Measurements from ENCODE around the gene CEP83.
A peak's percentile ranks its signal among the peaks of the same experiment; 100 is the strongest.
"Not testable (repeated sequence)": the region's sequence is repeated elsewhere in the genome, so short reads cannot be mapped to it uniquely, and the experiment has no call there.

Gene CEP83

DNA sequence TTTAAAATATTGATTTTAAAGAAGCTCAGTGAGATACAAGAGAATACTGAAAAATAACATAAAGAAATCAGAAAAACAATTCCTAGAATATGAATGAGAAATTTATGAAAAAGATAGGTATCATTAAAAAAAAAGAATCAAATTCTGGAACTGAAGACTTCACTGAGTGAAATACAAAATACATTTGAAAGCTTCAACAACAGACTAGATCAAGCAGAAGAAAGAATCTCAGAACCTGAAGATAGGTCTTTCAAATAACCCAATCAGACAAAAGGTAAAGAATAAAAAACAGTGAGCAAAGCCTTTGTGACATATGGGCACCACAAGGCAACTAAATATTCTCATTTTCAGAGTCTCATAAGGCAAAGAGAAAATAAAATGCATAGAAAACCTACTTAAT, 29.4 kb downstream of the CEP83 start:
- no peak for DNase-seq (ENCODE audit: low spot score)

DNA sequence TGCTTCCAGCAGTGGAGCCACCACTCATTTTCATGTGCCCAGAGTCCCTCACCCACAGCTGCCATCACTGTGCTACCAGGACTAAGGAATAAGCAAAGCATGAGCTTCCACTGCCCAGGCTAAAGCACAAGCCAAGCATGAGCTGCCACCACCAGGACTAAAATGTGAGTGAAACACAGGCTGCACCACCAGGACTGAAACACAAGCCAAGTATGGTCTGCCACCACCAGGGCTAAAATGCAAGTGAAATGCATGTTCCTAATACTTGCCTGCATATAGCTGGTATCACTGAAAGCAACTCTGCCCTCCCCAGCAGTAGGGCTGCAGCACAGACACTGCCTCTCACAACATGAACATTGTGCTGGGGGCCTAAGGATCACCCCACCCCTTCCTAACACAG, 30.0 kb downstream of the CEP83 start:
- DNase-seq (ENCODE audit: low spot score): no peak

- no peak for DNase-seq (ENCODE audit: low spot score)
Measured at GRCh38 chr12:94429191-94429590, 30.5 kb downstream of the CEP83 start.

DNA sequence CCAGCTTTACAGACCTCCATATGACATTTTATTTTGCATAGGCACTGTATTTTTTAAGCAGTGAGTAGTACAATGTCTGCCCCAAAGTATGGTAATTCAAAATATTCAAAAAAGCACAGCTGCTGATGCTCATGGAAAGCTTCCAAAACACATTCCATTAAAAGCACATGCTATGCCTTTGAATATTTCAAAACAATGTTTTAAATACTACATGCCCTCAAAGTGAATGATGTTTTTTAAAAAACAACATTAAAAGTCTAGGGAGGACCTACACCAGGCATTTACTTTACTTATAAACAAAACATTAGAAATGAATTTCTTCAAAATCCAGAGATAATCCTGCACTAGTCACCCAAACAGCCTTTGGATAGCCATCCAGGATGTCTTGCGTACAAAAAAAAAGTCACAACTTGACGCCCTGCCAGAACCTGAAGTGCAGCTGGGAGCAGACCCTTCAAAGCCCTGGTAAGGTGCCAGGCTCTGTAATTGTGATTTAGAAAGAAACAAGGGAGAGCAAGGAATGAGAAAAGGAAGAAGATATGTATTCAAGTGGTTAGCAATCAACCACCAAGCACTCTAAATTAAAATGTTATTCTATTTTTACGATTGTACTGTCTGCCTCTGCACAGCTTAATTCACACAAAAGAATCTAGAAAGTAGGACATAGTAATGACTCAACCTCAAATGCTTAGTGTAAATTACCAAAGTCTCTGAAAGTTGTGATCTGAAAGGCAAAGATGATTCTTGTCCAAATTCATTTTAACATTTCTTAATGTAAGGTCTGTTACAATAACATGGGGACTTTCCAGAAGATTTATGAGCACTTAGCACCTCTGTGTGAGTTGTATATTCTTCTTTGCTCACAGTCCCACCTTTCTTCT, 31.9 kb downstream of the CEP83 start:
- DNase-seq (ENCODE audit: low spot score): no peak

DNA sequence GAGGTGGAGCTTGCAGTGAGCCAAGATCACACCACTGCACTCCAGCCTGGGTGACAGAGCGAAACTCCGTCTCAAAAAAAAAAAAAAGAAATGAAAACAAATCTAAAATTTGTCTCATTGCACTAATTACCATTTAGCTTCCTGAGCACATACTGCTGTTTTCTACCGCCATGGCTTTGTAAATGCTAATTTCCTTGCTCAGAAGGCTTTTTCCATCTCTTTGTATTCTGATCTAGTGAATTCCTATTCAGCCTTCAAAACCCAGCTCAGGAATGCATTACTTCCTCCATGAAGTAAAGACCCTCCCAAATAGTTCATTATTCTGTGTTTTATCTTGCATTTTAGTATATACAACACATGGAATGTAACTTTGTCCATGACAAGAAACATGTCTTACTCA, 33.6 kb downstream of the CEP83 start:
- DNase-seq (ENCODE audit: low spot score): no peak

DNA sequence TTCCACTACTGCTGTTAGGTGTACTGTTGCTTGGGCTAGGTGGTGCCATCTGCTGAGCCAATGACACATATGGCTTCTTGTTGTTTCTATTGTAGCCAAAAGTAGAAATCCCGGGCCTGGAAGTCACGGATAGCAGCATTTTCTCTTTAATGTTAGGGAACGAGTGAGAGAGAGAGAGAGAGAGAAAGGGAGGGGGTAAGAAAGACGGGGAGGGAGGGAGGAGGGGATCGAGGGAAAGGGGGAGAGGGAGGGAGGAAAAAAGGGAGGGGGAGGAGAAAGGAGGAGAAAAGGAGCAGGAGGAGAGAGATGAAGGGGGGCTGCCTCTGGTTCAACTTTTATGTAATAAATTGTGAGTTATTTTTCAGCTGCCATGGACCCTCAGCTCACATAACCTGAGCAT, 34.8 kb downstream of the CEP83 start:
- DNase-seq (ENCODE audit: low spot score): peak; percentile 37

GRCh38 chr12:94421868-94422740, 37.6 kb downstream of the CEP83 start:
- no peak for DNase-seq (ENCODE audit: low spot score)

DNA sequence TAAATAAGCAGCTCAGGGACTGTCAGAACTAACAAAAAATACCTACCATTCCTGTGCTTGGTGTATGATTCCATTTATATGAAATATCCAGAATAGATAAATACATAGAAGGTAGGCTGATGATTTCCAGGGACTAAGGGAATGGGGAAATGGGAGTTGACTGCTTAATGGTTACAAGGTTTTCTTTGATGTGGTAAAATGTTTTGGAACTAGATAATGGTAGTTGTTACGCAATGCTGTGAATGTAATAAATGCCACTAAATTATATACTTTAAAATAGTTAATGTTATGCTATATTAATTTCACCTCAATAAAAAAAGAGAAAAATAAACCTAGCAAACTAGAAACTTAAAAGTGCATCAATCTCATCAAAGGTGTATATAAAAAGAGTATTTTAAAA, 41.1 kb downstream of the CEP83 start:
- no peak for DNase-seq (ENCODE audit: low spot score)

- DNase-seq (ENCODE audit: low spot score): no peak
Measured at GRCh38 chr12:94416613-94417012, 43.1 kb downstream of the CEP83 start.

DNA sequence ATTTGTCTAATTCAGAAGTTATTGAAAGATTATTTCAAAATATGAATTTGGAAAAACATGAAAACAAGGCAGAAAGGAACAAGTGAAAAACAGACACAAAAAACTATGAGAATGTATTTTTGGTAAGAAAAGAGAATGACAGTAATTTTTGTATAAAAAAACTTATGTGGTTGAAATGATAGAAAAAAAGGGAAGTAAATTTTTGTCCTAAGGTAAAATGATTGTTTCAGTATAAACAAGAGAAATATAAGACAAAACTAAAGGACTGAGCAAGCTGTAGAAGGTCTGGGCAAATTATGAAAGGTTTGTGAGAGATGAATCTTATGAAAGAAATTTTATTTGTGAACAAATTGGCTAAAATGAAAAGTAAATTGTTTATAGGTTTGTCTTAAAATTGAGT, 44.6 kb downstream of the CEP83 start:
- no peak for DNase-seq (ENCODE audit: low spot score)

GRCh38 chr12:94405413-94406116, 54.1 kb downstream of the CEP83 start:
- no peak for DNase-seq (ENCODE audit: low spot score)

DNA sequence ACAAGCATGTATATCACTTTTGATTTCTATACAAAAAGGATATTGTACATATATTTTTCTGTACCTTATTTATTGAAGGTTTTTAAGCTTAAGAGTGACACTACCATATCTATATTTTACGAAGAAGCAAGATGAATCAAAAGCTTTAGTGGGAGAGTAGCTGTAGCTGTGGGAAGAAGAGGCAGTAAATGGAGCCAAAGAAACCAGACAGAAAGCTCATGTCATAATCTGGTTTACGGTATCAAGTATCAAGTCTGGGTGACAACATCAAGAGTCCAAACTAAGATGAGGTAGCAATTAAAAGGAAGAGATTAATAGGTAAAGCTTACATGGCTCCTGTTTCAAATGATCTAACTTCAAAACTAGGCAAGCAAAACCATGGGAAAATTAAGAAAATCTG, 54.8 kb downstream of the CEP83 start:
- DNase-seq (ENCODE audit: low spot score): no peak

- DNase-seq (ENCODE audit: low spot score): no peak
Measured at GRCh38 chr12:94401326-94401725, 58.3 kb downstream of the CEP83 start.

DNA sequence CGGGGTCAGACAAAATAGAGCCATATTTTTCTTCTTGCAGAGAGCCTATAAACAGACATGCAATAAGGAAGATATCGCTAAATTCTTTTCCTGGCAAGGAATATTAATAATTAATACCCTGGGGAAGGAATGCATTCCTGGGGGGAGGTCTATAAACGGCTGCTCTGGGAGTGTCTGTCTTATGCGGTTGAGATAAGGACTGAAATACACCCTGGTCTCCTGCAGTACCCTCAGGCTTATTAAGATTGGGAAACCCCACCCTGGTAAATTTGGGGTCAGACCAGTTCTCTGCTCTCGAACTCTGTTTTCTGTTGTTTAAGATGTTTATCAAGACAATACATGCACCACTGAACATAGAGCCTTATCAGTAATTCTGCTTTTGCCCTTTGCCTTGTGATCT, 61.0 kb downstream of the CEP83 start:
- not testable (repeated sequence) for DNase-seq (ENCODE audit: low spot score)

GRCh38 chr12:94397401-94397800, 62.3 kb downstream of the CEP83 start:
- no peak for DNase-seq (ENCODE audit: low spot score)

DNA sequence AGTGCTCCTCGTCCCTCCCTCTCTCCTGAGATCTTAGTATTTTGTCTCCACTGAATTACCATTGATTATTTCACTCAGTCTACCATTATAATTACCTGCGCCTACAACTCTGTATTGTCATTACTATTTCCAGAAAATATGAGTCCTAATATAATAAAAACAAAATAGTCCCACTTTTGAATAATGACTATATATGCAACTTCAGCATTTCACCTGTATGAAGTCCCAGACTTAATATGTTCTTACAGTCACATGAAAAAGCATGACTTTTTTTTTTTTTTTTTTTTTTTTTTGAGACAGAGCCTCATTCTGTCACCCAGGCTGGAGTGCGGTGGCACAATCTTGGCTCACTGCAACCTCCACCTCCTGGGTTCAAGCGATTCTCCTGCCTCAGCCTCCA, 63.7 kb downstream of the CEP83 start:
- DNase-seq (ENCODE audit: low spot score): not testable (repeated sequence)

DNA sequence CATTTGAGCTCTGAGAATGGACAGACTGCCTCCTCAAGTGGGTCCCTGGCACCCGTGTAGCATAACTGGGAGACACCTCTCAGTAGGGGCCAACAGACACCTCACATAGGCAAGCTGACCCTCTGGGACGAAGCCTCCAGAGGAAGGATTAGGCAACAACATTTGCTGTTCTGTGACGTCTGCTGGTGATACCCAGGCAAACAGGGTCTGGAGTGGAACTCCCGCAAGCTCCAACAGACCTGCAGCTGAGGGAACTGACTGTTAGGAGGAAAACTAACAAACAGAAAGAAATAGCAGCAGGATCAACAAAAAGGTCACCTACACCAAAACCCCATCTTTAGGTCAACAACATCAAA, 69.6 kb downstream of the CEP83 start:
- DNase-seq (ENCODE audit: low spot score): no peak

- not testable (repeated sequence) for DNase-seq (ENCODE audit: low spot score)
Measured at GRCh38 chr12:94389482-94390129, 70.1 kb downstream of the CEP83 start.

DNA sequence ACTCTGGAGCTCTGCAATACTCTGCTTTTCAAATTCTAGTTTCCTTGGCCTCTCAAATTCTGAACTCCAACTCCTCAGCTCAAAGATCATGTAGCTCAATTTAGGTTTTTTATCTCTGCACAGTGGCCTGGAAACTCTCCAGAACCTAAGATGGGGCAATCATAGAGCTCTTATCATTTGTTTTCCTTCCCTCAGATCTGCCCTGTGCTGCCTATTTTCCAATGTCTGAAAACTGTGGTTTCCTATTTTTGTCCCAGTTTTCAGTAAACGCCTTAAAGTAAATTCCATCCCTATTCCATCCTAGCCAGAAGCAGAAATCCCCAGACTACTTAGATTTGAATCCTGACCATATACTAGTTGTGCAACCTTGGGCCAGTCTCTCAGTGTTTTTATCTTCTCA, 73.2 kb downstream of the CEP83 start:
- no peak for DNase-seq (ENCODE audit: low spot score)

GRCh38 chr12:94384030-94384429, 75.6 kb downstream of the CEP83 start:
- DNase-seq (ENCODE audit: low spot score): no peak

GRCh38 chr12:94380507-94380906, 79.2 kb downstream of the CEP83 start:
- no peak for DNase-seq (ENCODE audit: low spot score)

DNA sequence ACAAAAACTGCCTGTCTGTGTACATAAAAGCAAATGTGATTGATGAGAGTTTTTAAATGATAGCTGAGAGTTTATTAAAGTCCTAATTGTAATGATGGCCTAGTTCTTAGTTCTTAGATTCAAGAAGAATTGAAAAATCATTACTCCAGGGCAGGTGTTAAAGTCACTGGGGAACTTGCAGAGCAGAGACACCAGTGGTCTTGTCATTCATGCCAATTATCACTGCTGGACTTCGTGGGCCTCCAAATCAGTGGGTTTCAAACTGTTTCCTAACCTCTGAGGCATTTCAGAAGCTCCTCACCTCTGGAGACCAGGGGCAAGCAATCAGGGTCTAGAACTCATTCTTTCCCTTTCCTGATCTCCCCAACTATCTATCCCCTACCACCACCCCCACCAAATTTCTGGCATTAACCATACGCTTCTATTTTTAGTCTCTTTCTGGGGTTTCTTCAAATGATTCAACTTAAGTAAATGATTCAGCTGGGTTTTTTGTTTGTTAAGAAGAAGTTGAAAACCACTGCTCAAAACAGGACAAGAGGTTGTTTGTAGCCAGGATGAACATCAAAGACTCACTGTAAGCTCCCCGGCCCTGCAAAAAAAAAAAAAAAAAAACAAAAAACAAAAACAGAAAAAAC, 80.1 kb downstream of the CEP83 start:
- DNase-seq (ENCODE audit: low spot score): no peak
